ENCODE data around the gene ZNF200.
A peak's percentile ranks its signal among the peaks of the same experiment; 100 is the strongest.

The ZNF200 gene

GRCh38 chr16:3249451-3249850 lies 14.5 kb upstream of the ZNF200 start:
- Histone ChIP-seq H3K36me3 (ENCODE audit: control insufficient read depth, insufficient read depth, low read length) (no peaks in the 10 kb centered on the region), H3K27me3 (ENCODE audit: control insufficient read depth, insufficient read depth, low read length) (no peaks in the 10 kb centered on the region), H3K4me1 (ENCODE audit: control insufficient read depth, insufficient read depth, low read length) (no peaks in the 10 kb centered on the region), H3K27ac (ENCODE audit: low read length) (no peak overlapping the region), H3K4me3 (ENCODE audit: low read length) (no peak overlapping the region), H3K9me3 (ENCODE audit: control insufficient read depth, insufficient read depth, low read length) (no peaks in the 10 kb centered on the region; the same call in none of the 2 replicates)
- DNase-seq (ENCODE audit: low read depth, low spot score): no peak
- no CpG with 5 or more reads among the region's 14 CpGs for WGBS (ENCODE audit: insufficient coverage, insufficient read length)

- no peak overlapping the region for H3K27ac ChIP-seq (ENCODE audit: low read length)
- H3K36me3 ChIP-seq (ENCODE audit: control insufficient read depth, insufficient read depth, low read length): no peaks in the 10 kb centered on the region
- WGBS (ENCODE audit: insufficient coverage, insufficient read length): no CpG with 5 or more reads among the region's 1 CpG
- no peaks in the 10 kb centered on the region for H3K27me3 ChIP-seq (ENCODE audit: control insufficient read depth, insufficient read depth, low read length)
- H3K9me3 ChIP-seq (ENCODE audit: control insufficient read depth, insufficient read depth, low read length): no peaks in the 10 kb centered on the region; the same call in none of the 2 replicates
- H3K4me1 ChIP-seq (ENCODE audit: control insufficient read depth, insufficient read depth, low read length): no peaks in the 10 kb centered on the region
- H3K4me3 ChIP-seq (ENCODE audit: low read length): no peak overlapping the region
- no peak for DNase-seq (ENCODE audit: low read depth, low spot score)
Measured at GRCh38 chr16:3249020-3249419, 14.1 kb upstream of the ZNF200 start.

GRCh38 chr16:3248596-3248995 lies 13.6 kb upstream of the ZNF200 start:
- Histone ChIP-seq H3K4me1 (ENCODE audit: control insufficient read depth, insufficient read depth, low read length) (no peaks in the 10 kb centered on the region), H3K27ac (ENCODE audit: low read length) (no peak overlapping the region), H3K27me3 (ENCODE audit: control insufficient read depth, insufficient read depth, low read length) (no peaks in the 10 kb centered on the region), H3K4me3 (ENCODE audit: low read length) (no peak overlapping the region), H3K36me3 (ENCODE audit: control insufficient read depth, insufficient read depth, low read length) (no peaks in the 10 kb centered on the region), H3K9me3 (ENCODE audit: control insufficient read depth, insufficient read depth, low read length) (no peaks in the 10 kb centered on the region; the same call in none of the 2 replicates)
- no peak for DNase-seq (ENCODE audit: low read depth, low spot score)
- WGBS (ENCODE audit: insufficient coverage, insufficient read length): no CpG with 5 or more reads among the region's 5 CpGs

DNA sequence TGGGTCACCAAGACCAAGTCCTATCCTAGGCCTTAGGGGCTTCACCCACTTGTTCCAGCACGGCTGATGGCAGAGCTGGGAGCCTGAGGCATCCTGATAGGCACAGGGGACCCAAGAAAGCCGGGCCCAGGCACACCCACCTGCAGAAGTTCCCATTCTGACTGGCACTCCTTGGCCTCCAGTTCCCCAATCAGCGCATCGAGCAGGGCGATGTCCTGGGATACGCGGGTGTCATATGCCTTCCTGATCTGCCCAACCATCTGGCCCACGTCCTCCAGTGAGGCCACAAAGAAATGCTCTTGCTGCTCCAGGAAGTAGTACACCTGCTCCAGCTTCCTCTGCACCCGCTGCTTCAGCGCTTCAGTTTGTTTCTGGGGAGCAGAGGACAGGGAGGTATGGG lies 11.9 kb upstream of the ZNF200 start:
- Histone ChIP-seq H3K36me3 (ENCODE audit: control insufficient read depth, insufficient read depth, low read length) (no peaks in the 10 kb centered on the region), H3K27ac (ENCODE audit: low read length) (no peak overlapping the region), H3K27me3 (ENCODE audit: control insufficient read depth, insufficient read depth, low read length) (no peaks in the 10 kb centered on the region), H3K4me1 (ENCODE audit: control insufficient read depth, insufficient read depth, low read length) (no peaks in the 10 kb centered on the region), H3K4me3 (ENCODE audit: low read length) (no peak overlapping the region), H3K9me3 (ENCODE audit: control insufficient read depth, insufficient read depth, low read length) (no peaks in the 10 kb centered on the region; the same call in none of the 2 replicates)
- no peak for DNase-seq (ENCODE audit: low read depth, low spot score)
- no CpG with 5 or more reads among the region's 10 CpGs for WGBS (ENCODE audit: insufficient coverage, insufficient read length)

DNA sequence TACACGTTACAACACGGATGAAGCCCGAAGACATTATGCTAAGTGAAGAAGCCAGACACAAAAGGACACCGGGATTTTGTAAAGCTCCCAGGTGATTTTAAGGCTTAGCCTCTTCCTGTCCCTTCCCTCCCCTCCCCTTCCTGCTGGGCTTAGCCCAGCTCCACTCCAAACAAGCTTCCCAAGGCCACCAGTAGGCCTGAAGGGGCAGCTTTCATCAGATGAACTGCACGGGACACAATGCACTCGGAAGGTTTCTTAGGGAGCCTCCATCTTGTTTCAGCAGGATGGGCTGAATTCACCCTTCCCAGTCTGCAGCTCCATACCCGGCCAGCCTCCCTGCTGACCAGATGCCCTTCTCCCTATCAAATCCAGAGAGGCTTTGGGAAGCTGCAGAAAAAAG lies 11.0 kb upstream of the ZNF200 start:
- no peaks in the 10 kb centered on the region for H3K27me3 ChIP-seq (ENCODE audit: control insufficient read depth, insufficient read depth, low read length)
- WGBS (ENCODE audit: insufficient coverage, insufficient read length): no CpG with 5 or more reads among the region's 7 CpGs
- H3K36me3 ChIP-seq (ENCODE audit: control insufficient read depth, insufficient read depth, low read length): no peaks in the 10 kb centered on the region
- H3K4me1 ChIP-seq (ENCODE audit: control insufficient read depth, insufficient read depth, low read length): no peaks in the 10 kb centered on the region
- H3K27ac ChIP-seq (ENCODE audit: low read length): no peak overlapping the region
- no peak for DNase-seq (ENCODE audit: low read depth, low spot score)
- H3K9me3 ChIP-seq (ENCODE audit: control insufficient read depth, insufficient read depth, low read length): no peaks in the 10 kb centered on the region; the same call in none of the 2 replicates
- no peak overlapping the region for H3K4me3 ChIP-seq (ENCODE audit: low read length)

- no peak overlapping the region for H3K27ac ChIP-seq (ENCODE audit: low read length)
- H3K4me1 ChIP-seq (ENCODE audit: control insufficient read depth, insufficient read depth, low read length): no peaks in the 10 kb centered on the region
- H3K36me3 ChIP-seq (ENCODE audit: control insufficient read depth, insufficient read depth, low read length): no peaks in the 10 kb centered on the region
- DNase-seq (ENCODE audit: low read depth, low spot score): no peak
- no peak overlapping the region for H3K4me3 ChIP-seq (ENCODE audit: low read length)
- H3K9me3 ChIP-seq (ENCODE audit: control insufficient read depth, insufficient read depth, low read length): no peaks in the 10 kb centered on the region; the same call in none of the 2 replicates
- H3K27me3 ChIP-seq (ENCODE audit: control insufficient read depth, insufficient read depth, low read length): no peaks in the 10 kb centered on the region
- no CpG with 5 or more reads among the region's 6 CpGs for WGBS (ENCODE audit: insufficient coverage, insufficient read length)
Measured at GRCh38 chr16:3243882-3244281, 8.9 kb upstream of the ZNF200 start.

- Histone ChIP-seq H3K27me3 (ENCODE audit: control insufficient read depth, insufficient read depth, low read length) (no peaks in the 10 kb centered on the region), H3K9me3 (ENCODE audit: control insufficient read depth, insufficient read depth, low read length) (no peaks in the 10 kb centered on the region; the same call in 1 of the 2 replicates), H3K4me3 (ENCODE audit: low read length) (no peak overlapping the region), H3K4me1 (ENCODE audit: control insufficient read depth, insufficient read depth, low read length) (no peaks in the 10 kb centered on the region), H3K36me3 (ENCODE audit: control insufficient read depth, insufficient read depth, low read length) (no peaks in the 10 kb centered on the region), H3K27ac (ENCODE audit: low read length) (no peak overlapping the region)
- no peak for DNase-seq (ENCODE audit: low read depth, low spot score)
- no CpG with 5 or more reads among the region's 11 CpGs for WGBS (ENCODE audit: insufficient coverage, insufficient read length)
Measured at GRCh38 chr16:3242709-3243108, 7.8 kb upstream of the ZNF200 start.

GRCh38 chr16:3241761-3242160 lies 6.8 kb upstream of the ZNF200 start:
- no CpG with 5 or more reads among the region's 5 CpGs for WGBS (ENCODE audit: insufficient coverage, insufficient read length)
- DNase-seq (ENCODE audit: low read depth, low spot score): no peak
- H3K36me3 ChIP-seq (ENCODE audit: control insufficient read depth, insufficient read depth, low read length): no peaks in the 10 kb centered on the region
- no peaks in the 10 kb centered on the region for H3K4me1 ChIP-seq (ENCODE audit: control insufficient read depth, insufficient read depth, low read length)
- H3K27ac ChIP-seq (ENCODE audit: low read length): no peak overlapping the region
- H3K27me3 ChIP-seq (ENCODE audit: control insufficient read depth, insufficient read depth, low read length): no peaks in the 10 kb centered on the region
- H3K4me3 ChIP-seq (ENCODE audit: low read length): no peak overlapping the region
- H3K9me3 ChIP-seq (ENCODE audit: control insufficient read depth, insufficient read depth, low read length): no peaks in the 10 kb centered on the region

DNA sequence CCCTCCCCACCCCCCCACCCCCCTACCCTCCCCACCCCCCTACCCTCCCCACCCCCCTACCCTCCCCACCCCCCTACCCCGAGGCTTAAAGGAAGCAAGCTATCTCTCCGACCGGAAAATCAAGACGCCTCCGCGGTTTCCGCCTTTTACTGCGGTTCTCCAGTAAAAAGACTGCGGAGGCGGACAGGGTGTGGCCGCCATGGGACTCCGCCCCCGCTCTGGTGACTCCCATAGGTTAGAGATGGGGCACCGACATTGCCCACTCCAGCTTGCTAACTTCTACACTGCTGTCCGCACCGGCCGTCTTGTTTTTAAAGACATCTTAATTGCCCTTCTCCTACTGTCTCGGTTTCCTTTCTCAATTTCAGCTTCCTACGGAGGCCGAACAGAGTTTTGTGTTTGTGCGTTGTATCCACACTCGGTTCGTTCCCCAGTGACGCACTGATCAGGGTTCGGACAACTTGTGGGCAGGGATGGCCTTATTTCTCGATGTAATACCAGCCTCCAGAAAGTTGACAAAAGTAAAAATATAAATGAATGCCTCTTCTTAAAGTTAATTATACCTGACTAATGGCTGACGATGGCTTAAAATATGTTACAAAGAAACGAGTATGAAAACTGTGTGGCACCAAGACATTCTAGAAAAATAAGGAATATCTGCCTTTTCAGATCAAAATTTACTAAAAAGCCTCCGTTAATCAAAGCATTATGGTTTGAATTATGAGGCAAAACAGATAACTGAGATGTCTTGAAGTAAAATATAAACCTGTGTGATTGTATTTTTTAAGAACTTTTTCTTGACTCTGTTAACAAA lies 1.1 kb upstream of the ZNF200 start:
- DNase-seq (ENCODE audit: low read depth, low spot score): no peak

DNA sequence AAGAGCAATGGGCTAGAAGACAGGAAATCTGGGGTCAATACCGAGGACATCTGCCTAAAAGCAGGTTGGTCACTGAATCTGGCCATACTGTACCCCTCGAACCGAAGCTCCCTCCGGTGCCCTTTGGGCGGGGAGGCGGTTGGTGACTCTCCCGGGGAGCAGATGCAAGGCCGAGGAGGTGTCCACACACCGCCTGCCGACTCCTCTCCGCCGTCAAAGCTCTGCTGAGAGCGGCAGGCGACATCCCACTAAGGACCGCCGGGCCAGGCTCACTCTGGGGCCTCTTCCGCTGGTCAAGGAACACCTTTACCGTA lies 458 bp downstream of the ZNF200 start:
- Histone ChIP-seq H3K4me1 (ENCODE audit: control insufficient read depth, insufficient read depth, low read length) (no peaks in the 10 kb centered on the region), H3K36me3 (ENCODE audit: control insufficient read depth, insufficient read depth, low read length) (peaks cover 5% of the 10 kb centered on the region; the same call in 1 of the 2 replicates), H3K9me3 (ENCODE audit: control insufficient read depth, insufficient read depth, low read length) (no peaks in the 10 kb centered on the region; the same call in 1 of the 2 replicates), H3K4me3 (ENCODE audit: low read length) (peak overlapping the region; percentile 83), H3K27me3 (ENCODE audit: control insufficient read depth, insufficient read depth, low read length) (no peaks in the 10 kb centered on the region), H3K27ac (ENCODE audit: low read length) (no peak overlapping the region)
- no CpG with 5 or more reads among the region's 18 CpGs for WGBS (ENCODE audit: insufficient coverage, insufficient read length)
- DNase-seq (ENCODE audit: low read depth, low spot score): no peak

More for the DNA sequence above, 1.1 kb upstream of the ZNF200 start:
- Histone ChIP-seq H3K27me3 (ENCODE audit: control insufficient read depth, insufficient read depth, low read length) (no peaks in the 10 kb centered on the region), H3K27ac (ENCODE audit: low read length) (no peak overlapping the region), H3K9me3 (ENCODE audit: control insufficient read depth, insufficient read depth, low read length) (no peaks in the 10 kb centered on the region), H3K36me3 (ENCODE audit: control insufficient read depth, insufficient read depth, low read length) (peaks cover 5% of the 10 kb centered on the region; the same call in 1 of the 2 replicates), H3K4me1 (ENCODE audit: control insufficient read depth, insufficient read depth, low read length) (no peaks in the 10 kb centered on the region), H3K4me3 (ENCODE audit: low read length) (no peak overlapping the region)
- WGBS (ENCODE audit: insufficient coverage, insufficient read length): no CpG with 5 or more reads among the region's 29 CpGs

Measured in iPS DF 6.9 (cell line).